Measurements from ENCODE around the gene PDZD2.
"Not testable (repeated sequence)": the region's sequence is repeated elsewhere in the genome, so short reads cannot be mapped to it uniquely, and the experiment has no call there.

The PDZD2 gene

DNA sequence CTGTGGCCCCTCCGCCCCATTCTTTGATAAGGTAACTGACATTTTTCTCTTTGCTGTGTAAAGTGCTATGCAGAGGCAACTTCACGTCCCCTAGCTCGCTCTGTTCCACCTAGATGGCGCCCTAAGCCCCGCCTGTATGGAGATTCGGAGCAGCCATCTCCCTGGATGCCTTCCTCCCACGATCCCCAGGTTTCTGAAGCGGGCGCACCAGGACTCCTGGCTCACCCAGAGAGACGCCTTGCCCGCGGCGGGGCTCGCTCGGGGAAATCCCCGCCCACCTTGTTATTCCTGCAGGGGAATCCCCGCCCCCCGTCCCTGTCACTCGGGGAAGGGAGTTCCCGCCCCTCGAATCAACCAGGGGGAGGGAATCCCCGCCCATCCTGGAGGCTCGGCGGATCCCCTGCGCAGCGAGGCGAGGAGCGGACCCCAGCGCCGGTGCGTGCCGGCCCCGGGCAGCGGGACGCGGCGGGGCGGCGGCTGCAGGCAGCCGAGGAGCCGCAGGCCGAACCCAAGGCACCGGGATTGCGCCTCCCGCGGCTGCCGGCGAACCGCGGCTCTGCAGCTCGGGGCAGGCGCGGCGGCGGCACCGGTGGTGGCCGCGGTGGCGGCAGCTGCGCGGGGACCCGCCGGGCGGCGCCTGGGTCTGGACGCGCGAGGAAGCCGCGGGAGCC lies at the start of gene PDZD2:
Gene PDZD2, plus strand, starts transcription at position 384 of the 671 bp plus-strand sequence.
- DNase-seq: peak; percentile 84 to 92

- DNase-seq: no peak
Measured at GRCh38 chr5:31593665-31594064, 45.3 kb upstream of the PDZD2 start.

- no peak for DNase-seq
Measured at GRCh38 chr5:31596354-31596753, 42.6 kb upstream of the PDZD2 start.

GRCh38 chr5:31598640-31599611 lies 40.0 kb upstream of the PDZD2 start:
- DNase-seq: no peak

DNA sequence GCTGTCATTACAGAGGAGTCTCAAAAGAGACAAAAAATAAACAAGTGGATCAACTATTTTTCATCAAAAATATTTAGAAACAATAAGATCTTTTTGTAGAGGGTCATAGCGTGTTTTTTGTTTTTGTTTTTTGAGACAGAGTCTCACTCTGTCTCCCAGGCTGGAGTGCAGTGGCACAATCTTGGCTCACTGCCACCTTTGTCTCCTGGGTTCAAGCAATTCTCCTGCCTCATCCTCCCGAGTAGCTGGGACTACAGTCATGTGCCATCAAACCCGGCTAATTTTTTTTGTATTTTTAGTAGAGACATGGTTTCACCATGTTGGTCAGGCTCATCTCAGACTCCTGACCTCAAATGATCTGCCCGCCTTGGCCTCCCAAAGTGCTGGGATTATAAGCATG lies 36.6 kb upstream of the PDZD2 start:
- DNase-seq: not testable (repeated sequence)

GRCh38 chr5:31604240-31604639 lies 34.7 kb upstream of the PDZD2 start:
- no peak for DNase-seq

DNA sequence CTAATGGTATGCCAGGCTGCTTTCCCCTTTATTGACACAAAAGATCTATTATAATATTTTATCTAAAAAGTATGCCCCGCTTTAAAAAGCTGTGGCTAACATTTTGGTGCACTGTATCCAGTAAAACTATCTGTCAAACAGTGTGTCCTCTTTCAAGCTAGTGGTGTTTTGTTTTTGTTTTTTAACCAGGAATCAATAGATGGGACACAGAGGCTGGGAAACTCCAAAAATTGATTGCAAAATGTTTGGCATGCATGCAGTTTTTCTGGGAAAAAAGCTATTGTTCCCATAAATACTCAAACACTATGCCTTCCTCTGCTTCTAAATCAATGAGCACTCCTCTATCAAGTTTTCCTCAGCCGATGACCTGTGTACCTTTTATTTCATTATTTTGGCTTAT lies 34.3 kb upstream of the PDZD2 start:
- no peak for DNase-seq

DNA sequence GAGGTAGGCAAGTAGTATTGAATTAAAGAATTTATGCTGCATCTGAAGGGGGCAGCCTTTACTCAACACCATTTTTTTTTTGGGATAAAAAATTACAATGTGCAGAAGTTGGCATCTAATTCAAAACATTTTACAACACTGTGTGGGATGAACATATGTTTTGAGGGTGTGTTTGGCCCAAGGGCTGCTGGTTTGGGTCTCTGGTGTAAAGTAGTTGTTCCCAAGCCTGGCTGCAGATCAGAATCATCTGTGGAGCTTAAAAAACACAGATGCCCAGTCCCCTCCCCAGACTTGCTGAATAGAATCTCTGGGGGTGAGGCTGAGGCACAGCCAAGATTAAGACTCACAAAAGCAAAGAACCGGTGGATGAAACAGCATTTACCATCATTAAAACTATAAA lies 33.0 kb upstream of the PDZD2 start:
- DNase-seq: no peak

- no peak for DNase-seq
Measured at GRCh38 chr5:31607546-31607945, 31.4 kb upstream of the PDZD2 start.

DNA sequence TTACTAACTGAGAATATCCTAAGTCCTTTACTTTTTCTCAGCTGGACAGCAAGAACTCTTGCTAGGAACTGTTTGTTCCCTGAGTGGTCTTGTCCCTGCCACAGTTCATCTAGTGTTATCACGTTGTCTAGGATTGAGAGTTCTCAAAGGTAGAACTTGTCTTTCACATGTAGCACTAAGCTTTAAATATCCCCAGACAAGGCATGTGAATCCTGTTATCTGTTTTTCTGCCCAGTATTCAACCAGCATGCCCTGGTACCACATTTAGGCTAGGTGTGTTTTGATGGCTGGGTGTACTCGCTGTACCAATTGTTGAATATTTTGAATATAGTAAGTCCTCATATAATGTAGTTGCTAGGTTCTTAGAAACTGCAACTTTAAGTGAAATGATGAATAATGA lies 27.9 kb upstream of the PDZD2 start:
- DNase-seq: no peak

DNA sequence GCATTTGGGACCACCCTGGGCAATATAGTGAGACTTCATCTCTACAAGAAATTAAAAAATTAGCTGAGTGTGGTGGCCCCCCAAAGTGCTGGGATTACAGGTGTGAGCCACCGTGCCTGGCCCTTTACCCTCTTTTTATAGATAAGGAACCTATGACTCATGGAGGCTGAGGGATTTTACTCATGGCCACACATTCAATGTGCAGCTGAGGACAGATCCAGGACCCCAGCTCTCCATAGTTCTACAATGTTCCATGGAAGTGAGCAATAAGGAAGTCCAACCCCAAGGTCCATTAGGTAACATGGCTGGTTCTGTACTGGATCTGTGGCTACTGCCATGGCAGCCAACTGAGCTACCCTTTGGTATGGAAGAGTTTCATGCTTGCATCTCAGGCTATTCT lies 25.3 kb upstream of the PDZD2 start:
- no peak for DNase-seq

DNA sequence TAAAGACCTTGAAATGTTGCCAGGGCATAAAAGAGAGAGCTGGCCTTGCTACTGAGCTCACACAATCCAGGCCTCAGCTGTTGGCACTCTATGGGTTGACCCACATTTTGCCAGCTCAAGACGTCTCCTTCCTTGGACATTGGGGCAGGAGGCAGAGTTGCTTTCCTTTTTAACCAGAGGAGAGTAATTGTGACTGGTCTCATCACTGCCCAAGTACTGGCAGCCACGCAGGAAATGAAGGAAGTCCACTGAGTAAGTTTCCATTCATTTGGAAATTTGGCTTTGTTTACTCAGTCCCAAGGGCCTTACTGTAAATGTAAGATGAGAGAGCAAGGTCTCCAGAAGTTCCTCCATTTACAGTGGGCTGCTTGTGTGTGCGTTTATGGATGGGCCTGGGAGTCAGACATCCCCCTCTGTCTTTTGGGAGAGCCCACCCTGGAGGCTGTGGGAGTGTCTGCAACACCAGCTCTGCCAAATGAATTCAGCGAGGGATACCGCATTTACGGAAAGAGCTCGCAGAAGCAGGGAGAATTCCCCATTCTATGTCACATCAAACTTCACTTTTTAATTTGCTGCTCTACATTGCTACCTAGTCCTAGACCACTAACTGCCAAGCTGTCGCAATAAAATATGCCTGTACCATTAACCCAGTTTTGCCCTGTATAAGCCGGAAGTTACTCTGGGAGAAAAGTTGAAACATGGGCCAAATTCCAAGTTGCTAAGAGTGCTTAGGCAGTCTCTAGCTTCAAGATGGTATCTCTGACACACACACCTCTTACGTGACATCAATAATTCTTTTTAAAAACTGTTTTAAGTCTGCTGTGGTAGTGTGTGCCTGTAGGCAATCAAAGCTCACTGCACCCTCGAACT lies 24.5 kb upstream of the PDZD2 start:
- DNase-seq: no peak

DNA sequence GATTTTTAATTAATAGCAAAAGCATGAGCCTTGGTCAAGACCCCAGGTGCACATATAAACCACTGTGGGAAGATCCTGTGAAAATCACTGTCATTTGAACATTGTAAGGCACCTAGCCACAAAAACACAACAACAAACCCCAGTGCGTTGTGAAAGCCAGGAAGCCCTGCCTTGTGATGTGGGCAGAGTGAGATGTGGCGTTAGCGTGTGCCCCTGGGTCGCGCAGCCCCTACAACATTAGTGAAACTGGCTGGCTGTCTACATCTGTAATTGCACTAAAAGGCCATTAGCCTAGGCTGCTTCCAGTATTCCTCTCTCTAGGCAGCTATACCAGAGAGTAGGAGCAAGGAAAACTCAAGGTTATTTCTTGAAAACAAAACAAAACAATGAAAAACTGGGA lies 21.1 kb upstream of the PDZD2 start:
- DNase-seq: no peak

DNA sequence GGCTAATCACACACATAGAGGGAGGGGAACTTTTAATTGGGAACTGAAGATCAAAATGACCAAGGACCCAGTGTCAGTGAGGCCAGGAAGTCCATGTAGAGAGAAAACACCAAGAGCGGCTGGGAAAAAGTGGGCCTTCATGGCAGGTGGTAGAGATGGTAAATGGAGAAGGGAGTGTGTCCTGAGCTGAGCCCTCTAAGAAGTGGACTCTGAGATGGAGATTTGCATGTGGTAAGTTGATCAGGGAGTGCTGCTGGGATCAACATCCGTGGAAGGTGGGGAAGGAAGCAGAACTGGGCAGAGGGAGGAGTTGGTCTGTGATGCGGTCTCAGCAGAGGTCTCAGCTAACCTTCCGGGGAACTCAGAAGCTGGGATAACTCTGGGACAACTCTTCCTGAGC lies 18.9 kb upstream of the PDZD2 start:
- no peak for DNase-seq

DNA sequence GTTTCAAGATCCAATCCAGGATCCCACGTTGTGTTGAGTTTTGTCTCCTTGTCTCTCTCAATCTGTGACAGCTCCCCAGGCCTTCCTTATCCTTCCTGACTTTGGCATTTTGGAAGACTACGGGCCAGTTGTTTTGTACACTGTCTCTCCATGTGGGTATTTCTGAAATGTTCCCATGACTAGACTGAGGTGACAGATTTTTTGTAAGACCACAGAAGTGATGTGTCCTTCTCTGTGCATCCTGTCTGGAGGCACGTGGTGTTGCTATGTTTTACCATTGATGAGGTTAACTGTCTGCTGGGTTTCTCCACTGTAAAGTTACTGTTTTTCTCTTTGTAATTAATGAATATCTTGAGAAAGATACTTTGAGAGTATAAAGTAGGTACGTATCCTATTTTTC lies 15.7 kb upstream of the PDZD2 start:
- no peak for DNase-seq

DNA sequence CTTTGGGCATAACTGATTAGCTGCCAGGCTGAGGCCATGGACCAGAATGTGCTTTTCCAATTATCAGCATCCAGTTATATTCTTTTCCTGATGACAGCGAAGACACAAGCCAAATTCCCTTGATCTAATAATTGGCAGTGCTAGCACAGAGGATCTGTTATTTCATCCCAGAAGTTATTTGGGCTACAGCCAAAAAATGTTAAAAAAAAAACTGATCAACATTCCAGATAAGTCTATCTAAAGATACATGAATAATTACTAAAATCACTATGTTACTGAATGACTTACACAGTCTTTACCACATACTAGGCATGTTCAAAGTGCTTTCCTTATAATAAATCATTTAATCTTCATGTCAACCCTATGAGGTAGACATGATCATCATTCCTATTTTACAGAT lies 13.5 kb upstream of the PDZD2 start:
- no peak for DNase-seq

GRCh38 chr5:31626156-31626555 lies 12.8 kb upstream of the PDZD2 start:
- peak; percentile 7 to 26 for DNase-seq

GRCh38 chr5:31626604-31627234 lies 12.2 kb upstream of the PDZD2 start:
- DNase-seq: no peak

GRCh38 chr5:31630931-31631330 lies 8.0 kb upstream of the PDZD2 start:
- peak in 1 of 2 experiments; percentile 6 for DNase-seq

DNA sequence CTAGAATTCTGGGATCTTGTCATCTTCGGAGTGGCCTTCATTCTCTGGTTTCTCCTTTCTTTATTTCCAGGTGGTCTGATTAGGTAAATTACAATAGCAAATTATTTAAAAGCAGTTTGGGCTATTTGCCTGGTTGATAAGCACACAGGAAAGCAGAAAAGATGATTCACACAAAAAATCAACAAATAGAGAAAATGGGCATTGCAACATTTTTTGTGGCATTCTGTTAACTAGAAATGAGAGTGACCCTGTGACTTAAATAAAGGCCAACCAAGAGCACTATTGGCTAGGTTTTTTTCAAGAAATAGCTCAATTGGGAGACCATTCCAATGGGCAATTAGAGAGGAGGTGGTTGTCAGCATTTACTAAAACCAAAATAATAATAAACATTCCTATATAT lies 6.5 kb upstream of the PDZD2 start:
- DNase-seq: no peak

DNA sequence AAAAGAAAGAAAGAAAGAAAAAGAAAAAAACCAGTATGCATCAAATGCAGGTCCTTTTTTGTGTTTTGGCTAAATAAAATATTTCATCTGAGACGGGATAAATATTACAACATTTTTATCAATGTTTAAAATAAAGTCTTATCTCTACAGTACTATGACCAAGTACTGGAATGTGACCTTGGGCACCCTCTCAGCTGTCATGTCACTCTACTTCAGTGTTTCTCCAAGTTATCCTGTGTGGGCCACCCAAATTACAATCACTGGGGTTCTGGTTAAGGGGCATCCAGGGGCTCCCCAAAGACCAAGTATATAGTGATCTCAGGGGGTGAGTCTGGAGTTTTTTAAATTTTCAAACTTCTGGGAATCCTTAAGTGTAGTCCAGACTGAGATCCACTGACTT lies 3.5 kb upstream of the PDZD2 start:
- no peak for DNase-seq

DNA sequence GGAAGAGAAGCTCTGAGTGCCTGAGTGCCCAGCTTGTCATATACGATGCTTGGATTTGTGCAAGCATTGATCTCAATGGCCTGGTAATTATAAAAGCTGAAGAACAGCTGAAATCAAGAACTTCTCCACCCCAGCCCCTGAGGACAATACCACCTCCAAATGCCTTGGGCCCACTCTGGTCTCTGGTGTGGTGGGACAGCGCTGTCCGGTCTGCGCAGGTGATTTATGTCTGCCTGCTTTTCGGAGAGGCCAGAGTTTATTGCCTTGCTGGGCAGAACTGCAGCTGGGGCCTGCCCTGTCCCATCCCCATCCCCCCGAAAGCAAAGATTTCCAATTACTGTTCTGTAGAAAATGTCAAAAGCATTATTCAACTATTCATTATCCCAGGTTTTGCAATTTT lies 1.1 kb upstream of the PDZD2 start:
- DNase-seq: no peak

- no peak for DNase-seq
Measured at GRCh38 chr5:31638345-31638744, 586 bp upstream of the PDZD2 start.

All from SHP77 (cell line).